Brain microvascular endothelial cell (primary cell): ENCODE results near the gene KLHL17.

Experiments used
- DNase-seq: peaks from one replicate; pipeline ENCODE4 v3.0.0-alpha.2; 2020
- H3K27ac ChIP-seq: fragments of 250-450 bp; sonication (Bioruptor Pico); 2 replicates; pipeline ENCODE4 v1.5.1; 2020; ENCODE audit warnings: mild to moderate bottlenecking, moderate library complexity
- H3K27me3 ChIP-seq: fragments of 250-450 bp; sonication (Bioruptor Pico); replicated peaks from 2 replicates; pipeline ENCODE4 v1.5.1; 2020; ENCODE audit warnings: mild to moderate bottlenecking
- H3K36me3 ChIP-seq: fragments of 250-450 bp; sonication (Bioruptor Pico); replicated peaks from 2 replicates; pipeline ENCODE4 v1.5.1; 2020; ENCODE audit warnings: mild to moderate bottlenecking
- H3K4me3 ChIP-seq: 2 replicates; pipeline ENCODE4 v1.5.1; 2011; ENCODE audit warnings: low read depth, mild to moderate bottlenecking, control low read depth, low read length, moderate library complexity
- CTCF ChIP-seq: IDR thresholded peaks from 2 replicates; pipeline ENCODE4 v1.5.1; 2011; ENCODE audit warnings: low read depth, mild to moderate bottlenecking, moderate library complexity, low read length, control low read depth, inconsistent platforms; ENCODE audit errors: missing control alignments
- in situ Hi-C: cut with HindIII; loops from 2 replicates; pipeline ENCODE4 v1.10.0; 2017; ENCODE audit warnings: low sequenced_read_pairs, low pct_ligation_motif_present

KLHL17 gene

GRCh38 chr1:964691-965525 lies 4.5 kb downstream of the KLHL17 start:
- Histone ChIP-seq H3K27me3 (no peaks in the 10 kb centered on the region), H3K36me3 (peaks cover 16% of the 10 kb centered on the region), H3K4me3 (no peak overlapping the region), H3K27ac (no peak overlapping the region)
- TF ChIP-seq CTCF: no peak
- no peak for DNase-seq
- in situ Hi-C loops: no loop called here

GRCh38 chr1:965526-966134 lies 5.2 kb downstream of the KLHL17 start:
- in situ Hi-C loops: no loop called here
- no peak for TF ChIP-seq CTCF
- no peak for DNase-seq
- Histone ChIP-seq H3K27ac (peak overlapping the region; percentile 70), H3K27me3 (peaks cover 2% of the 10 kb centered on the region), H3K36me3 (peaks cover 16% of the 10 kb centered on the region), H3K4me3 (no peak overlapping the region)

GRCh38 chr1:966135-966703 lies 5.8 kb downstream of the KLHL17 start, which contains the start of gene PLEKHN1:
TSS of gene PLEKHN1 (plus strand) at chr1:966482. CDS start at chr1:966532, 50 bp downstream.
- Histone ChIP-seq H3K27ac (peak within 1 kb of the TSS; percentile 70), H3K27me3 (peaks cover 4% of the 10 kb centered on the region), H3K36me3 (peaks cover 16% of the 10 kb centered on the region), H3K4me3 (peak within 1 kb of the TSS; percentile 63)
- no peak for TF ChIP-seq CTCF
- DNase-seq: peak; percentile 55
- in situ Hi-C loops: no loop called here

- H3K27ac ChIP-seq: peak overlapping the region; percentile 70
- peak overlapping the region; percentile 63 for H3K4me3 ChIP-seq
- in situ Hi-C loops: no loop called here
- no peak for TF ChIP-seq CTCF
- peaks cover 4% of the 10 kb centered on the region for H3K27me3 ChIP-seq
- H3K36me3 ChIP-seq: peaks cover 14% of the 10 kb centered on the region
- peak; percentile 49 for DNase-seq
Observed at GRCh38 chr1:966704-967300, 6.4 kb downstream of the KLHL17 start.

- Histone ChIP-seq H3K36me3 (peaks cover 8% of the 10 kb centered on the region), H3K27ac (no peak overlapping the region), H3K27me3 (peaks cover 4% of the 10 kb centered on the region), H3K4me3 (no peak overlapping the region)
- in situ Hi-C loops: no loop called here
- TF ChIP-seq CTCF: no peak
- DNase-seq: no peak
Observed at GRCh38 chr1:967466-968343, 7.3 kb downstream of the KLHL17 start.
